ENCODE results near the gene GRID2. TPM values are rescaled to one million over a fixed set of nuclear protein-coding genes. Genes with fewer than 3 reads are reported as not detected.

GRID2 gene
- polyA plus RNA-seq, 1 experiment: not detected

DNA sequence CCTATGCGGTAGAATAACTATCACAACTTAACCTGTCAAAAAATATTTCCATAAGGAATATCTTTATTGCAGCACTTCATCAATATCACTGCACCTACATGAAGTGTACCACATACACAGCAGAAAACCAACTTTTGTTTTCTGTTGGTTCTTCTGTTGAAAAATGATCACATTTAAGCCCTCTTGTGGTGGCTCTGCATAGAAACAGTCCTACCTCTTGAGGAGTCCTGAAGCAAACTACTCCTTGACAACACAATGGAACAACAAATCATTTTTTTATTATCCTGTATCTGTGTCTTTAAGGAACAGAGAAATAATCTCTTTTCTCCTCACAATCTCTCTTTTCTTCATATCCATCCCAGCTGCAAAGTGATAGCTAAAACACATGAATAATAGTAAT lies 1484.9 kb downstream of the GRID2 start:
- peaks cover 2% of the 10 kb centered on the region; the same call in 1 of the 2 replicates for H3K27me3 ChIP-seq (ENCODE audit: control insufficient read depth, insufficient read depth, low read length)
- TF ChIP-seq, protein P1, sequence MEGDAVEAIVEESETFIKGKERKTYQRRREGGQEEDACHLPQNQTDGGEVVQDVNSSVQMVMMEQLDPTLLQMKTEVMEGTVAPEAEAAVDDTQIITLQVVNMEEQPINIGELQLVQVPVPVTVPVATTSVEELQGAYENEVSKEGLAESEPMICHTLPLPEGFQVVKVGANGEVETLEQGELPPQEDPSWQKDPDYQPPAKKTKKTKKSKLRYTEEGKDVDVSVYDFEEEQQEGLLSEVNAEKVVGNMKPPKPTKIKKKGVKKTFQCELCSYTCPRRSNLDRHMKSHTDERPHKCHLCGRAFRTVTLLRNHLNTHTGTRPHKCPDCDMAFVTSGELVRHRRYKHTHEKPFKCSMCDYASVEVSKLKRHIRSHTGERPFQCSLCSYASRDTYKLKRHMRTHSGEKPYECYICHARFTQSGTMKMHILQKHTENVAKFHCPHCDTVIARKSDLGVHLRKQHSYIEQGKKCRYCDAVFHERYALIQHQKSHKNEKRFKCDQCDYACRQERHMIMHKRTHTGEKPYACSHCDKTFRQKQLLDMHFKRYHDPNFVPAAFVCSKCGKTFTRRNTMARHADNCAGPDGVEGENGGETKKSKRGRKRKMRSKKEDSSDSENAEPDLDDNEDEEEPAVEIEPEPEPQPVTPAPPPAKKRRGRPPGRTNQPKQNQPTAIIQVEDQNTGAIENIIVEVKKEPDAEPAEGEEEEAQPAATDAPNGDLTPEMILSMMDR (IDR thresholded peaks at IDR 0.05; ENCODE audit: insufficient read depth, low read depth, low read length): peak; percentile 39
- H3K36me3 ChIP-seq (ENCODE audit: control insufficient read depth, insufficient read depth, low read length): no peaks in the 10 kb centered on the region
- H3K4me3 ChIP-seq (ENCODE audit: low read depth, low read length): no peak overlapping the region
- no peak for DNase-seq (ENCODE audit: low read depth)
- CTCF ChIA-PET: interaction anchor here (1.3 kb wide), 1 partner anchor 11 kb away, joined by 3 read pairs; no protein-coding TSS in a partner anchor
- POLR2A ChIA-PET: no interaction called here

DNA sequence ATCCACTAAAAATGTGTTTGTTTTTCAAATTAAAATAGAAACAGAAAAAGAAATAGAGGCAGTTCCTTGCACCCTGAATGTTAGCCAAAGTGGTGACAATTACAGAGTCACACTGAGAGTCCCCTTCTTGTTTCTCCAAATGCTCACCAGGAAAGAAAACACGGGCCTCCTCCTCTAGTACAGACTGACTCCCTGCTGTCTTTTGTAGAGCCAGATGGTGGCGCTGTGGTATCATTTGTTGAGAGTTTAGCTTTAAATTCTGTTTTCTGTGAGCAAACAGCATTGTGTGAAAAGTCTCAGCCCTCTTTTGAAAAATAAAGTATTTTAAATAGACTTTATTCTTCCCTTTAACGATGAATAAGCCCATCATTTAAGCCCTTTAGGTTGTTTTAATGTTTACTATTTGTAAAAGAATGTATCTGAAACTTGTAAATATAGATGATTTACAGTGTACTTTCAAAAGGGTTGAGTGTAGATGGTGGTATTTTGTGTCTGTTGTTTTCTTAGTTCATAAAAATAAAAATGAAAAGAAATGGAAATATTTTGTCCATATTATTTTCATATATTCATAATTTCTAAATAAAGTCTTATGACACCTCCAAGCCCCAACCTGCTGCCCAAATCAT lies 1487.9 kb downstream of the GRID2 start:
- DNase-seq (ENCODE audit: low read depth): no peak
- CTCF ChIA-PET: interaction anchor here (0.6 to 1.7 kb wide), 7 partner anchors 12 to 599 kb away, joined by 3 to 8 read pairs (median 3); no protein-coding TSS in a partner anchor
- POLR2A ChIA-PET: no interaction called here
- Histone ChIP-seq H3K27me3 (ENCODE audit: control insufficient read depth, insufficient read depth, low read length) (peaks cover 2% of the 10 kb centered on the region), H3K4me3 (ENCODE audit: low read depth, low read length) (no peak overlapping the region), H3K36me3 (ENCODE audit: control insufficient read depth, insufficient read depth, low read length) (no peaks in the 10 kb centered on the region)
- TF ChIP-seq, protein P1 (IDR thresholded peaks at IDR 0.05; ENCODE audit: insufficient read depth, low read depth, low read length): peak; percentile 84

DNA sequence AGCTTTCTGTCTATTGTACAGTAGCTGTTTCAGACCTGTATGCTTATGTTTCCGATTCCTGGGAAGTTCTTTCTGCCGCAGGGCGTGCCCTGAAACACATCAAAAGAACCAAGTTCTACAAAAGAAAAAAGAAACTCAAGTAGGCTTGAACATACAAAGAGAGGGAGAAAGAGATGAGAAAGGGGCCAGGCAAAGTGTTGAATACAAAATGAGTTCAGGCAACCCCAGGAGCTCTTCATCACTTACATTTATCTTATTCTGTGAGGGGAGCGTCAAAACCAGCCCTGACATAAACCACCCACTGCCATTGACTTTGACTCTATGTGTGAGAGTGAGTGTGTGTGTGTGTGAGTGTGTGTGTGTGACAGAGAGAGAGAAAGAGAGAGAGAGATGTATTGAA lies 1498.3 kb downstream of the GRID2 start:
- ChIA-PET CTCF (no interaction called here), POLR2A (no interaction called here)
- TF ChIP-seq, protein P1 (IDR thresholded peaks at IDR 0.05; ENCODE audit: insufficient read depth, low read depth, low read length): no peak
- H3K27me3 ChIP-seq (ENCODE audit: control insufficient read depth, insufficient read depth, low read length): no peaks in the 10 kb centered on the region
- no peak overlapping the region for H3K4me3 ChIP-seq (ENCODE audit: low read depth, low read length)
- no peaks in the 10 kb centered on the region for H3K36me3 ChIP-seq (ENCODE audit: control insufficient read depth, insufficient read depth, low read length)
- DNase-seq (ENCODE audit: low read depth): no peak

DNA sequence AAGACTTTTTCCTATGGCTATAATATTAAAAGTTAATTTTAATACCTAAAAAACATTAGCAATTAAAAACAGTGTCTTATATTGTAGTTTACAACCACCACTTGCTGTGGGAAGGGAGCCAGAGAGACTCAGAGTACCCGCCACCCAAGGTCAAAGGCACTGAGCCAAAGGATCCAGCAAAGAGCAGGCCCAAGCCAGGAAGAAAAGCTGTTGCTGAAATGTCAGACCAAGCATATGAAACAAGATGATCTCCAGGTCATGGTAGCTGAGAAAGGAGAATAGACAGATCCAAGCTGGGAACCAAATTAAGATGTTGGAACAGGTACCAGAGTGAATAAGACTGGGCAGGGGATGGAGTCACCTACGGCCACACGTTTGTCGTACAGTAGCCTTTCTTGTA lies 1506.0 kb downstream of the GRID2 start:
- POLR2A ChIA-PET: no interaction called here
- Histone ChIP-seq H3K36me3 (ENCODE audit: control insufficient read depth, insufficient read depth, low read length) (no peaks in the 10 kb centered on the region), H3K27me3 (ENCODE audit: control insufficient read depth, insufficient read depth, low read length) (no peaks in the 10 kb centered on the region), H3K4me3 (ENCODE audit: low read depth, low read length) (no peak overlapping the region)
- TF ChIP-seq, protein P1 (IDR thresholded peaks at IDR 0.05; ENCODE audit: insufficient read depth, low read depth, low read length): no peak
- CTCF ChIA-PET: interaction anchor here (1.0 to 1.3 kb wide), 2 partner anchors 18 to 24 kb away, joined by 3 to 4 read pairs; no protein-coding TSS in a partner anchor
- DNase-seq (ENCODE audit: low read depth): no peak

DNA sequence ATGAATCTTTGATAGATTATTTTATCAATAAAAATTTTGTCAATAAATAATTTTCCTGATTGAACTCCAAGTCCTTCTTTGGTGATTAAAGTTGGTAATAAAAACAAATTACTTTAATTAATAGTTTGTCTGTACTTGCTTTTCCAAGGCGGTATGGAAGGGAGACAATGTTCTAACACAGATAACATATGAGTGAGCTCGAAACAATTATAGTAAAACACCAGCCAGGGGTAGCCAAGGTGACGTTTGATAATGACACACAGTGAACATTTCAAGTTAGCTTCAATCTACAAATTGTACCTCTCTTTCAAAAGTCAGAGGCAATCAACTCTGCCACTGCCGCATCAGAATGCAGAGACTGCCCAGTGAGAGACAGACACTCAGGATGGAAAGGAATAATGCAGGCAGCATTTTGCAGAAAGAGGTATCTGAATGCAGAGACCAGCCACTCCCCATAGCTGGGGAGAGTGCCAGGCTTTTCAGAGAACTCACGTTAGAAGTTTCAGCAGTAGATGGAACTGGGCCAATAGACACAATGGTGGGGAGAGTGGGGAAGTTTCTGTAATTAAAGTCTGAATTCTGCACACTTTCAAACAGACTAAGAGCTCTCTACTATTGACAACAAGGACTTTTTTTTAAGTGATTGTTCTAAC lies 1506.7 kb downstream of the GRID2 start:
- POLR2A ChIA-PET: no interaction called here
- DNase-seq (ENCODE audit: low read depth): no peak
- Histone ChIP-seq H3K36me3 (ENCODE audit: control insufficient read depth, insufficient read depth, low read length) (no peaks in the 10 kb centered on the region), H3K4me3 (ENCODE audit: low read depth, low read length) (no peak overlapping the region), H3K27me3 (ENCODE audit: control insufficient read depth, insufficient read depth, low read length) (no peaks in the 10 kb centered on the region)
- TF ChIP-seq, protein P1 (IDR thresholded peaks at IDR 0.05; ENCODE audit: insufficient read depth, low read depth, low read length): no peak
- CTCF ChIA-PET: interaction anchor here (1.0 to 1.3 kb wide), 2 partner anchors 19 to 23 kb away, joined by 3 to 4 read pairs; no protein-coding TSS in a partner anchor

Measured in BJ (cell line).